HG03342 (cell line): ENCODE measurements around the gene ARHGAP22.

ENCODE experiments used
- ATAC-seq: cut with Tn5 transposase; IDR thresholded peaks from one replicate; pipeline ENCODE4 v1.9.1; 2021; ENCODE audit warnings: mild to moderate bottlenecking, moderate library complexity; ENCODE audit not compliant: unreplicated experiment

ARHGAP22 gene

DNA sequence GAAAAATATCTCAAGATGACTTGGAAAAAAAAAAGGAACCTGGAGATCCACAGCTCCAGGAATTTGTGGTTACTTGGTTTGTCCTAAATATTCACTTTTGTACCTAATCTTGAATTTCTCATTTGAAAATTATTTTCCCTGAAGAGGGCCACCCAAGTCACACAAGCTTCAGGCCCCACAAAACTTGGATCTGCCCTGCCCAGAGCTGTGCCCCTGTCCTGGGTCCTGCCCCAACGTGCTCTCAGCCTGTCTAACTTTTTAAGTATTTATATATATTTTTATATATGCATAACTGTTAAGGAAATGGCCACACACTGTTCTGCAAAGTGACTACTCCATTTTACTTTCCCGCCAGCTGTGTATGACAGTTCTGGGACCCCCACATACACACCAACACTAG is 123.5 kb downstream of the ARHGAP22 start:
- no peak for ATAC-seq

DNA sequence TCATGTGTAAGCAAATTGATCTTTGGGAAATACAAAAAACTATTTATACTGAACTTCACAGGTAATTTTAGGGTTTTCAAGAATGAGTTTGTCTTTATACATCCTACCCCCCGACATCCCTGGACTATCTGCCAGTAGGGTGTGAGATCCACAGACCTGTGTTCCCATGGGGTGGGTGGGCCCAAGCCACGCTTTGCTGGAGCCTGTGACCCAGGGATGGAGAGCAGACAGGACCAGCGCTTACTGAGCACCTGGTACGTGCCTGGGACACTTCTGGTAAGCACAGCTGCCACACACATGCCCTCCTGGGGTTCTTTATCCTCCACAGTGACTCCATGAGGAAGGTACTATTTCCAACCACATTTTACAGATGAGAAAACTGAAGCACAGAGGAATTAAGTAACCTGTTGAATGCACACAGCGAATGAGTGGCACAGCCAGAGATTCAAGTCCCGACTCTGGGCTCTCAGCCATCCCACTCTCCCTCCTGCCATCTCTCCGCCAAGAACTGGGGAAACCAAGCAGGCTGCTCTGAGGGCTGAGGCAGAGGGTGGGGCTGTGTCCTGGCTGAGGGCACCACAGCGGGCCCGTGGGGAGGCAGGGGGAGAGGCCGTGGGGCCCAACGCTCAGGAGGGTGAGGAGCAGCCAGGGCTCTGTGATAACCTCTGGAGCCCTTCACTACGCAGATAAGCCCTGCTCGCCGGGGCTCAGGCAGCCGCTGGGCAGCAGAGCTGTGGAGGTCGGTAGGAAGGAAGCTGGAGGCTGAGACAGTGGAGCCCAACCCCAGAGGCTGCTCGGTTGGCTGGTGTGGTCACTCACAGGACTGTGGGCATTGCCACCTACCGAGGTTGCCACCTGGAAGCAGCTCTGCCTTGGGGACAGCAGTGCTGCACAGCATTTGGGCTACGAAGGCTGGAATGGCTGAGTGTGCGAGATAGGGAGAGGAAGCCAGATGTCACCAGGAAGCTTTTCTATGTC is 124.2 kb downstream of the ARHGAP22 start:
- ATAC-seq, result no peak

DNA sequence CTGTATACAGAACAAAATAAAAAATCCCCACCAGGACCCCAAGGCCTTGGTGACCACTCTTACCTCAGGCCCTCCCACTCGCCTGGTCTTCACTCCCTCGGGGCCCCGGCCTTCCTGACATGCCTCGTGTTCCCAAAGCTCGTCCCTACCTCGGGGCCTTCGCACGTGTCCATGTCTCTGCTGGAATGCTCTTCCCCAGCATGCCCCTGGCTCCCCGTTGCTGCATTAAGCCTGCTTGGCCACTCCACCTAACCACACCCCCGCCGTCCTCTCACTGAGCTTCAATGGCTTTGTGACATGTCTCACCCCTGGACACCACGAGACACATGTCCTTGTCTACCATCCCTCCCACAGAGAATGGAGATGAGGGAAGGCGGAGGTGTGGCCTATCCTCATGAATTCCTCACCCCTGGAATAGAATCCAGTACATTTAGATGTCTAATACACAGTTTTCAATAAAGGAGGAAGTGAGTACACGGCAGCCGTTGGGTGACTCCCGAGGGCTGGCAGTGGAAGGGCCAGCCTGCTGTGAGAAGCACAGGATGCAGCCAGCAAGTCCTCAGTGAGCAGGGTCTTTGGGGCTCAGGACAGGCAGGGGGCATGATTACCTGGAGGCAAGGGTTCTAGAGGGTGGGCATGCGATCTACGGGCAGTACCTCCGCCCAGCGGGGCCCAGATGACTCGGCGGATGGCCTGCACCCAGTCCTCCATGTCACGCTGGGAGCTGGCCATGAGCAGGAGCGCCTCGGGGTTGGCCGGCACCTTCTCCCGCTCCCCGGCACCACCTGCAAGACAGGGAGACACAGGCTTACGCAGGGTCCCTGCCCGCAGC is 125.7 kb downstream of the ARHGAP22 start:
- no peak for ATAC-seq

DNA sequence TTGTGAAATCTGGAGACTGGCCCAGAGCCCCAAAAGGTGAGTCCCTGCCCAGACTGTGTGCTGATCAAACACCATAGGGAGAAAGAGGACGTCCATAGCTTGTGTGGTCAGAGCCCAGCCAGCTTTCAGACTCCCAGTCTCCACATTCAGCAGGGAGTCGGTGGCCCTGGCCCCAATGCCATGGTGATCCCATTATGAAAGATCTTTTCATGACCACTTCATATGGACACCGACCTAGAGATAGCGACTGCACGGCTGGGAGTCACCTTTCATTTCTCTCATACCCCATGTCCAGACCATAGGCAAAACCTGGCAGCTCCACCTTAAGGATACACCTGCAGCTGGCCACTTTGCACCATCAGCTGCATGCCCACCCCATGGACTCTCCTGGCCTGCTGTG is 126.4 kb downstream of the ARHGAP22 start:
- ATAC-seq, result no peak

DNA sequence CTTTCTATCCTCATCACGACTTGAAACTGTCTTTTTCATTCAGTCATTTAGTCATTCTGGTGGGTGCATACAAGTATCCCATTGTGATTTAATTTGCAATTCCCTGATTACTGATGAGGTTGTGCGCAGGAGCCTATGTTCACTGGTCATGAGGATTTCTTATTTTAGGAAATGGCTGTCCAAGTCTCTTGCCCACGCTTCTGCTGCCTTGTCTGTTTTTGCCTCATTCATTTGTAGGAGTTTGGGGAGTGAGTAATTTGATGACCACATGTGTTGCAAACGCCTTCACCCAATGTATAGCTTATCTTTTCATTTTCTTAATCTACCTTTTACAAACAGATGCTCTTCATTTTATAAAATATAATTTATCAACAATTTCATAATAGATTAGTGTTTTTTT is 127.3 kb downstream of the ARHGAP22 start:
- ATAC-seq, result no peak

DNA sequence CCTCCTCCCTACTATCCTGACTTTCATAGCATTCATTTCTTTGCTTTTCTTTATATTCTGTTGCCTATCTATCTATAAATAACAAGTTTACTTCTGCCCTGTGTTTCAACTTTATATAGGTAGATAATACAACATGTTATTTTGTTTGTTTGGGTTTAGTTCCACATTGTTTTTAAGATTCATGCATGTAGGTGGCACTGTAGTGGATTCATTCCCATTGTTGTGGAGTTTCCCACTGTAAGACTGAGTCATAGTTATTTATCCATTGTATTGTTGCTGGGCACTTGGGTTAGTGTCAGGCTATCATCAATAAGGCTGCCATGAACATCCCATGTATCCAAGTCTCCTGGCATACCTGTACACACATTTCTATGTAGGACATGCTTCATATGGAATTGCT is 127.7 kb downstream of the ARHGAP22 start:
- ATAC-seq, result no peak

DNA sequence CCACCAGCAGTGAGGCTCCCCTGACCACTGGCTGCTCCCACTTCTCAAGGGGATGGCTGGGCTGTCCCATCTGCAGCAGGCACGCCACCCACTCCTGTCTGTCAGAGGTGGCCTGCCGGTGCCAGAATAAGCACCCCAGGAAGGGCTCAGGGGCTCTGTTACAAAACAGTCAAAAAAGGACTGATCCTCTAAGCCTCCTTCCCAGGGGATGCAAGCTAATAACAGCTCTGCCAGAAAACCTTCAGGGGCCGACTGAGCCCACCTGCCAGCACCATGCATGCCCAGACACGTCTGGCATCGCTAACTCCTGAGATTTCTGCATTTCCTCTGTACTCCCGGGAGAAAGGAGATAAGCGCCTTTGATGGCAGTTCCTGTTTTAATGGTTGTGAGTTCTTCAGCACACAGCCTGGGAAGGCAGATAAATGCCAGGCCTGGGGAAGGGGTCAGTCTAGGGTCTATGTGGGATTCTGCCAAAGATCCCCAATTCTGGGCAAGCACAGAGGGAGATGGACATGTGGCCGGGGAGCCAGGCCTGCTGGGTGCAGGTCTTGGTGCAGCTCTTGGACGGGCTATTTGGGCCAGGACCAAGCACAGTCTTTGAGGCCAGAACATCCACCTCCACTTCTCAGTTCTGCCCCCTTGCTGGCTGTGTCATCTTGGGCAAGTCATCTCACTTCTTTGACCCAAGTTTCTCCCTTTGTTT is 128.4 kb downstream of the ARHGAP22 start:
- ATAC-seq, result no peak

DNA sequence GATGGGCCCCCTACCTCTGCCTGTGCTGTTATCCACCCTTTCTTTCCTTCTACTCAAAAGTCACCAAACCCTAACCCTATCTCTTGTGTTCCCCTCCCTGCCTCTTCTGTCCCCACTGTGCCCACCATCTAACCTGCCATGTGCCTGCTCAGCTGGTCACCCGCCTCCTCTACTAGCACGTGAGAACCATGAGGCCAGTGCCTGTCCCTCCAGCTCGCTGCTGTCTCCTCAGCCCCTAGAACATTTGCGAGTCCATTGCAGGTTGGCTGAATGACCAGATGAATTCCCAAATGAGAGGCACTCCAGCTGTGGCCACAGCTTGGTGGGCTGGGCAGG is 129.0 kb downstream of the ARHGAP22 start:
- ATAC-seq, result no peak

DNA sequence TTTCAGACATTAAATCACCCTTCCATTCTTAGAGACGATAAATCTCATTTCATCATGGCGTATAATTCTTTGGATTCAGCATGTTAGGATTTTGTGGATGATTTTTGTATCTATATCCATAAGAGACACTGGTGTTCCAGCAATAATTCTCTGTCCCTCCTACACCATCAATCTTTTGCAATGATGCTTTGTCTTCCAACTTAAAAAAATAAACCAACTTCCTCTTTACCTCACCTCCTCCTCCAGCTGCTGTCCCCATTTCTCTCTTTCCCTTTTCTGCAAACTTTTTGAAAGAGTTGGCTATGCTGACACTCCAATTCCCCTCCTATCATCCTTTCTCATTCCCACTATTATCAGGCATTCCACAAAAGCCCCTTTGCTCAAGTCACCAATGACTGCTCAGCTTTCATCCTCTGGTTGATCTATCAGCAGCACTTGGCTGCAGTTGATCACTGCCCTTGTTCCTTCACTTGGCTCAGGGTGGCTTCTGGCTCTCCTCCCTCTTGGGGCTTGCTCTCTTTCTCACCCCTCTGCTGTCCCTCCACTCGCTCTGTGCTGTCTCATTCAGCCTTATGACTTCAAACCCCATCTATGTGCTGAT is 130.0 kb downstream of the ARHGAP22 start:
- no peak for ATAC-seq

DNA sequence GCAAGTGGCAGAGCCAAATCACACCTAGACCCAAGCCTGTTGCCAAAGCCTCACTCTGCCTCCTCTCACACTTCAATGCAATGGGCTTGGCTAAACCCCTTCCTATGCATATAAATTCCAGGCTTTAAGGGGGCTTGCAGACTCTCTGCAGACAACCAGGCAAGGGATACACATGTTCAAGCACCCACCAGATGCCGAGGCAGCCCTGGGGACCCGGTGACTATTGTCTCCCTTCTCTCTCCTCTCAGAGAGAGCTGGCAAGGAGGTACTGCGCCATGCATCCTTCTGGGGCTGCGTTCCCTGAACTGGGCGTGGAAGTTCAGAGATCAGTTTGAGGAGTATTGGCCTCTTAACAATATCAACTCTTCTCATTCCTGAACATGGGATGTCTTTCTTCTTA is 131.2 kb downstream of the ARHGAP22 start:
- ATAC-seq, result no peak

DNA sequence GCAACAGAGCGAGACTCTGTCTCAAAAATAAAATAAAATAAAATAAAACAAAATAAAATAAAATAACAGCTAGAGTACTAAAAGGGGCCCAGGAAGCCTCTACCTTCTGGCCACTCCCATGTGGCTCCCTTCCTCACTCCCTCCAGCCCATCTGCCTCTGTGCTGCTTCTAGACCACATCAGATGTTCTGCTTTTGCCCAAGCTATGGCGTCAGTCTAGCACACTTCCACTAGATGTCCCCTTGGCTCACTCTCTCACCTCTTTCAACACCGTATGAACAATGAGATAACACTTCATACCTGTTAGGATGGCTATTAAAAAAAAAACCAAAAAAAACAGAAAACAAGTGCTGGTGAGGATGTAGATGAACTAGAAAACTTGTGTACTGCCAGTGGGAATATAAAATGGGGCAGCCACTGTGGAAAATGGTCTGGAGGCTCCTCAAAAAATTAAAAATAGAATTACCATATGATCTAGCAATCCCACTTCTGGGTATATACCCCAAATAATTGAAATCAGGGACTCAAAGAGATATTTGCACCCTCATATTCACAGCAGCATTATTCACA is 132.3 kb downstream of the ARHGAP22 start:
- no peak for ATAC-seq

DNA sequence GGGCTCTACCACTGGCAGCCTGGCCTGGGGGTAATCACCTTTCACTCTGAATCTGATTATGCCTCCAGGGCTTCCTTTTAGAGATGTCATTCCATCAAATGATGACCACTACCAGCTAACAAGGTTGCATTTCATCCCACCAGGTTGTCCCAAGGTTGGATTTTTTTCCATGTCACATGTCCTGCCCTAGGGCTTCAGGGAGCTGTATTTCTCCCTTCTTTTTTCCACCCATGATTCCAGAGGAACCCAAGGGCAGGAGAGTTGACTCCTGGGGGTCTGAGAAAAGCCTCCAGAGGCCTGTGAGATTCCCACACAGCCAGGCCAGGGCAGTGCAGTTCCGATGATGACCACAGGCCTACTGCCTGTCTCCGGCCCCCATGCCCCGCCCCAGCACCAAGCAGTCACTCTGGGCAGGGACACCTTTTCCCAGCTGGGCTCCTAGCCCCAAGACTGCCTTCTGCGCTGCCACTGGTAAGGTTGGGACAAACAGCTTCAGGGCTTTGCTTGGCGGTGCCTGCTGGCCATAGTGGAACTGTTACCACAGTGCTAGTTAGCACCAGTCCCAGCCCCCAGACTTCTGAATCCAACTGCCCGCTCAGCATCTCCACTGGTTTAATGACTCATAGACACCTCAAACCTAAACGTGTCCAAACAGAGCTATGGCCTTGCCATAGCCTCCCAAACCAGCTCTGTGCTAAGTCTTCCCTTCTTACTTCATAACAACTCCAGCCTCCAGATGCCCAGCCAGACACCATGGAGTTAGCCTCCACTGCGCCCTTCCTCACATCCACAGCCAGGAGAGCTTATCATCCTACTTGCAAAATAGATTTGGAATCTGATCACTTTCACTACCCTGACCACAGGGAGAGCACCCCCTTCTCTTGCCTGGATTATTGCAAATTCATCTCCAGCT is 133.7 kb downstream of the ARHGAP22 start:
- no peak for ATAC-seq

DNA sequence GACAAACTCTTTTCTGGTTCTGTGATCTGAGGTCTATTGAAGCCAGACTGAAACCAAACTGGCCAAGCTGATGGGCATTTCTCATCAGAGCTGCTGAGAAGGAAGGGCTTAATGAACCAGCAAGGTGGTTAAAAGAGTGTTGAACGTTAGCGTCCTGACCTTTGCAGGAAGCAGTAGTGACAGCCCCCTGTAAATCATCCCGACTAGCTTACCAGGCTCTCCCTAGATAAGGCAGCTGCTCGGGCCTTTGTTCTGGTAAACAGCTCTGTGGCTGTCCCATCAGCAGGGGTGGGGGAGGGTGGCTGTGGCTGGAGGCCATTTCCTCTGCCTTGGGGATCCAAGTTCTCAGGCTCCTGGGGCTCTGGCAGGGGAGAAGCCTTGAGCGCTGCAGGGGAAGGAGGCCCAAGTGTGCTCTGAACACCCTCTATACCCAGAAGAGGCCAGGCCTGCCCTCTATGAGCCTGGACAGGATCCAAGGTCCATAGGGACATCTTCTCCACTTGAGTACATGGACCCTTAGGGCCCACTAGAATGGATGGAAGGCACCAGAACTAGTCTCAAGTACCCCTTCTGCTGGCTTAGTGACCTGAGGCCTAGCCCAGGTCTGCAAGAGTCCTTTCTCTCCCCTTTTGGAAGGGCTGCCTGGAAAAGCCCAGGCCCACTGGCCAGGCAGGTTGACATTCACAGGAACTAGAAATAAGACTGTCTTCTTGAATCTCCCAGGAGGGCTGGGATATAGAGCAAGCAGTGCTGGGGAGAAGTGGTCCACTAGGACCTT is 134.6 kb downstream of the ARHGAP22 start:
- ATAC-seq, result no peak

DNA sequence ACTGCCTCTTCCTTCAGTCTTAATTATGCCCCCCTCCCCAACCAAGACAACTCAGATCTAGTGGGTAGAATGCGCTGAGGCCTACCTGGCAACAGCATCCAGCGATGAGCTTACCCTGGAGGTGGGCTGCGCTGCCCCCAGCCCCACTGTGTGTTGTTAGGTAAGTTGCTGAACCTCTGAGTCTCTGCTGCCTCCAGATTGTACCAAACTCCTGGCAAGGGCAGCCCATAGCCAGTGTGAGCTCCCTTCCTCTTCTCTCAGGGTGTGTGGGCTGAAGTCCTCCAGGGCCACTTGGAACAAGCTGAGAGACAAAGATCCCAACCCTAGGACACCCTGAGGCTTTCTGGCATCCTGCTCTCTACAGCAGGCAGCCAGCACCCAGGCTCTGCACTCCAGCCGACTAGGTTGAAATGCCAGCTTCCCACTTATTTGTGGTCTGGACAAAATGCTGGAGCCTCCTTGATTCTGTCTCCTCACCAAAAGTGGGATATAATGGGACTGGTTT is 135.3 kb downstream of the ARHGAP22 start:
- no peak for ATAC-seq

DNA sequence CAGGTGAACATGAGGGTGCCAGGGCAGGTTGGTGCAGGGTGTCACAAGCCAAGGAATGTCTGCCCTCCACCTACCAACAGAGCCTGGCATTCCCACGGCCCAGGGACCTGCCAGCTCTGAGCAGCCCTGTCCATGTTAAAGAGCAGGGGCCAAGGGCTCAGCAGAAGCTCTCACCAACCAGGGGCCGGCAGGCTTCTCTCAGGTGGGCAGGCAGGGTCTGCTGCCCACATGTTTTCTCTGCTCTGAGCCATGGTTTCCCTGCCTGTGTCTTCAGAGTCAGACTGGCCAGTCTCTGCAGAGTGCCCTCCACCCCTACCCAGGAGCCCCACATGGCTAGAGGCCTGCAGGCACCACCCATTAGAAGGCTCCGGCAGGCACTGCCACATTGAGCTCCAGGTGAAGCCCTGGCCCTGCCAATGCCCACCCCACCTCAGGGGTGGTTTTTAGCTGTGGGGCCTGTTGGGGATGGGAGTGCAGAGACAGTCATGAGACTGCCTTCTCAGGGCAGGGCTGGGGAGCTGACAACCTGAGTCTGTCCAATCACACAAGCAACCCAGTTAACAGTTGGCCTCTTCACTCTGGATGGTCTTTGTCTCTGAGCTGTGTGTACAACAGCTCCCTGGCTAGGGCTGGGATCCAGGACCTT is 135.9 kb downstream of the ARHGAP22 start:
- ATAC-seq, result no peak

DNA sequence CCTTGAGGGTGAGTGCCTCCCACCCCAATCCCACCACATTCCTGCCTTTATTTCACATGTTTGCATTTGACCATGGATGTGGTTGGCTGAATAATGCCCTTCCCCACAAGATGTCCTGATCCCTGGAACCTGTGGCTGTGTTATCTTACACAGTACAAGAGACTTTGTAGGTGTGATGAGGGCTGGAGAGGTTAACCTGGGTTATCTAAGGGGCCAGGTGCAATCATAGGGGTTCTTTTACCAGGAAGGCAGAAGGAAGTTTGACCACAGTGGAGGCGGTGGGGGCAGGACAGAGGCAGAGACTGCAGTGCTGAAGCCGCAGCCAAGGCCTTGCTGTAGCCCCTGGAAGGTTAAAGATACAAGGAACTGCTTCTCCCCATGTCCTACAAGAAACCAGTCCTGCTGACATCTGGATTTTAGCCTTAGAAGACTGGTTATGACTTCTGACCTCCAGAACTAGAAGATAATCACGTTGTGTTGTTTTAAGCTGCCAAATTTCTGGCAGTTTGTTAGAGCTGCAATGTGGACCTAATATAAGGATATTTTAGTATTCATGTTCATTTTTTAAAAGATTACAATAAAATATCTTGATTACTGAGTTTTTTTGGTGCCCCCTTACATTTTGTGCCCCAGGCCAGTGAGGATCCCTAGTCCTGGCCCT is 136.6 kb downstream of the ARHGAP22 start:
- ATAC-seq, result no peak

DNA sequence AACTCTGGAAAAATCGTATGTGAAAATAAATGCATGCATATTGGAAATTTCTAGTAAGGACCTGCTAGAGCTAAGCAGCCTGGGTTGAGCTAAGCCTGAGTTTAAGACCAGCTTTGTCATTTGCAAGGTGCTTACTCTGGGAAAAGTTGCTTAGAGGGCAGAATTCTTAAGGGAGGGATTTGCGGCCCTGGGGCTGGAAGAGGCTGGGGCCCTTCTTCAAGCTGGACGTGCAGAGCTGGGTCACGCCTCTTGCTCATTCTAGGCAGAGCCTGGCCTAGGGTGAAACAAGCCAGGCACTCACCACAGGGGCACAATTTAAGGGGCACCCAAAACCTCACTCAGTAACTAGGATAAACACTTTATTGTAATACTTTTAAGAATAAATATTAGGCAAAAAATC is 137.2 kb downstream of the ARHGAP22 start:
- no peak for ATAC-seq
